Caco-2 (cell line): ENCODE measurements around the gene ZMAT5. TPM values are rescaled to one million over a fixed set of nuclear protein-coding genes. Genes with fewer than 3 reads are reported as not detected.

Experiments
- Bru-seq: library from RNA; stranded (reverse); fragments of 400-500 nt; gene quantifications from one replicate; lab custom pipeline; 2021; lab: Mats Ljungman, UMichigan
- BruChase-seq, 2 experiments: library from RNA; stranded (reverse); fragments of 400-500 nt; gene quantifications; one replicate each; lab custom pipeline; 2021; lab: Mats Ljungman, UMichigan
- BruUV-seq: library from RNA; stranded (reverse); fragments of 400-500 nt; replicated peaks from 2 replicates; lab custom pipeline; 2021; lab: Mats Ljungman, UMichigan
- CTCF ChIA-PET: fragments of 300-600 bp; sonication (Branson Sonifier 250); formaldehyde crosslinking; loops from one replicate; lab custom pipeline; 2022; ENCODE audit warnings: antibody characterized with exemption; lab: Charles Lee
- POLR2A ChIA-PET: fragments of 300-600 bp; sonication (Branson Sonifier 250); formaldehyde crosslinking; loops from one replicate; lab custom pipeline; 2022; ENCODE audit warnings: antibody characterized with exemption; lab: Charles Lee
- DNase-seq, 2 experiments: peaks; one replicate each; pipeline versions ENCODE4 v3.0.0 to v3.0.0-alpha.2; 2020 to 2022
- H3K27me3 ChIP-seq: replicated peaks from 2 replicates; pipeline ENCODE4 v1.6.0; 2011; ENCODE audit warnings: low read length; ENCODE audit not compliant: control insufficient read depth, insufficient read depth
- H3K36me3 ChIP-seq: 2 replicates; pipeline ENCODE4 v1.5.1; 2011; ENCODE audit warnings: low read length; ENCODE audit not compliant: control insufficient read depth, insufficient read depth
- H3K4me1 ChIP-seq: fragments of 250-450 bp; sonication (Bioruptor Pico); 2 replicates; pipeline ENCODE4 v1.5.1; 2020; ENCODE audit warnings: mild to moderate bottlenecking
- H3K4me3 ChIP-seq: 2 replicates; pipeline ENCODE4 v1.5.1; 2011; ENCODE audit warnings: low read depth, mild to moderate bottlenecking, control low read depth, low read length
- H3K9me3 ChIP-seq: fragments of 250-450 bp; sonication (Bioruptor Pico); 2 replicates; pipeline ENCODE4 v1.5.1; 2020; ENCODE audit warnings: mild to moderate bottlenecking, moderate library complexity
- H3K27ac Mint-ChIP-seq: one replicate; pipeline ENCODE4 v1.8.0; 2022; ENCODE audit warnings: mixed read lengths; ENCODE audit not compliant: unreplicated experiment
- H3K27me3 Mint-ChIP-seq: one replicate; pipeline ENCODE4 v1.8.0; 2022; ENCODE audit warnings: mixed read lengths; ENCODE audit not compliant: insufficient read depth, unreplicated experiment
- H3K36me3 Mint-ChIP-seq: one replicate; pipeline ENCODE4 v1.8.0; 2022; ENCODE audit warnings: mild to moderate bottlenecking, mixed read lengths; ENCODE audit not compliant: insufficient read depth, unreplicated experiment
- H3K4me1 Mint-ChIP-seq: one replicate; pipeline ENCODE4 v1.8.0; 2022; ENCODE audit warnings: low read depth, mixed read lengths; ENCODE audit not compliant: unreplicated experiment
- H3K4me3 Mint-ChIP-seq: one replicate; pipeline ENCODE4 v1.8.0; 2022; ENCODE audit warnings: mild to moderate bottlenecking, moderate library complexity, mixed read lengths; ENCODE audit not compliant: unreplicated experiment
- H3K9me3 Mint-ChIP-seq: one replicate; pipeline ENCODE4 v1.8.0; 2022; ENCODE audit warnings: mixed read lengths; ENCODE audit not compliant: unreplicated experiment
- CTCF ChIP-seq, 2 experiments: fragments of 200-600 bp in 1 of 2; IDR thresholded peaks; 1 replicate in 1 of 2; 2 replicates in 1 of 2; pipeline versions ENCODE4 v1.5.1 to v1.8.0; 2011 to 2022; ENCODE audit warnings: antibody characterized with exemption in 1 of 2, control low read depth in 1 of 2, inconsistent platforms in 1 of 2, low read depth in 1 of 2, low read length in 1 of 2, mild to moderate bottlenecking in 1 of 2, moderate library complexity in 1 of 2; ENCODE audit not compliant: insufficient read depth in 1 of 2, severe bottlenecking in 1 of 2, unreplicated experiment in 1 of 2
- intact Hi-C: fragments of 100-400 bp; cut with micrococcal nuclease; formaldehyde crosslinking; loops from one replicate; pipeline ENCODE4 v1.10.0; 2022; ENCODE audit not compliant: unreplicated experiment
- long read RNA-seq: library from polyadenylated mRNA; stranded (forward); transcript quantifications from one replicate; pipeline ENCODE4 v2.0.0, GENCODE V29; 2022
- total RNA-seq: library from RNA; stranded (reverse); gene quantifications from 2 replicates; pipeline ENCODE4 v1.2.3, GENCODE V29; 2022

The ZMAT5 gene
- total RNA-seq (13.0 and 19.7 TPM in 2 replicates), Bru-seq, nascent RNA (percentile 48 among the genes with signal in this experiment), BruChase-seq, experiment 1, labeled RNA remaining after a 2-hour chase (percentile 46 among the genes with signal in this experiment), BruChase-seq, experiment 2, labeled RNA remaining after a 6-hour chase (percentile 46 among the genes with signal in this experiment)
- long read RNA-seq, transcript ZMAT5-201 (6 exons, 899 nt), result major isoform, 7 of 30 reads
- long read RNA-seq, partial matches to known transcripts, result 5 of 30 reads
- long read RNA-seq, other reads (novel, unspliced or antisense), result 18 of 30 reads

- ChIA-PET CTCF (interaction anchor here (0.6 kb wide), 2 partner anchors 47 to 472 kb away, joined by 3 read pairs; no protein-coding TSS in a partner anchor), POLR2A (interaction anchor here (0.6 to 1.0 kb wide), 4 partner anchors 19 to 71 kb away, joined by 3 to 4 read pairs (median 4); partner anchors contain the start of gene ASCC2)
- no peak for TF ChIP-seq CTCF (IDR thresholded peaks at IDR 0.05; ENCODE audit: insufficient read depth in 1 of 2, low read depth in 1 of 2, low read length in 1 of 2, severe bottlenecking in 1 of 2, unreplicated experiment in 1 of 2)
- Mint-ChIP-seq H3K4me1 (peaks cover 19% of the 10 kb centered on the region), H3K9me3 (no peaks in the 10 kb centered on the region), H3K27ac (peak within 1 kb of the TSS; percentile 99), H3K36me3 (peaks cover 43% of the 10 kb centered on the region), H3K27me3 (no peaks in the 10 kb centered on the region), H3K4me3 (peak within 1 kb of the TSS; percentile 99)
- H3K36me3 ChIP-seq, result no peaks in the 10 kb centered on the region; the same call in 1 of the 2 replicates
- H3K27me3 ChIP-seq, result no peaks in the 10 kb centered on the region
- peak within 1 kb of the TSS; percentile 98 for H3K4me3 ChIP-seq
- H3K9me3 ChIP-seq, result no peaks in the 10 kb centered on the region
- BruUV-seq, result no TSS peak
- peaks cover 30% of the 10 kb centered on the region for H3K4me1 ChIP-seq
- intact Hi-C loops, result loop anchor here (5.0 to 10.0 kb wide), 3 partner anchors 36 to 318 kb away; partner anchors contain the start of gene HORMAD2
- peak; percentile 96 to 98 for DNase-seq
These were observed at the start of gene ZMAT5 for GRCh38 chr22:29766632-29767170. Gene ZMAT5 (minus strand): TSS chr22:29767007. CDS start chr22:29748544, 18,463 bp downstream.

- Histone ChIP-seq H3K36me3 (peaks cover 1% of the 10 kb centered on the region; the same call in 1 of the 2 replicates), H3K4me3 (no peak overlapping the region), H3K4me1 (peaks cover 1% of the 10 kb centered on the region), H3K27me3 (no peaks in the 10 kb centered on the region), H3K9me3 (no peaks in the 10 kb centered on the region)
- ChIA-PET POLR2A (no interaction called here), CTCF (interaction anchor here (1.3 kb wide), 1 partner anchor 189 kb away, joined by 3 read pairs; no protein-coding TSS in a partner anchor)
- no peaks in the 10 kb centered on the region for H3K9me3 Mint-ChIP-seq
- H3K36me3 Mint-ChIP-seq, result peaks cover 62% of the 10 kb centered on the region
- no peak overlapping the region for H3K4me3 Mint-ChIP-seq
- intact Hi-C loops, result no loop called here
- TF ChIP-seq CTCF (IDR thresholded peaks at IDR 0.05; ENCODE audit: insufficient read depth in 1 of 2, low read depth in 1 of 2, low read length in 1 of 2, severe bottlenecking in 1 of 2, unreplicated experiment in 1 of 2), result no peak
- no peak overlapping the region for H3K27ac Mint-ChIP-seq
- no peak for DNase-seq
- H3K4me1 Mint-ChIP-seq, result peaks cover 27% of the 10 kb centered on the region
- BruUV-seq, result no TSS peak
- no peaks in the 10 kb centered on the region for H3K27me3 Mint-ChIP-seq
These were observed 49.7 kb upstream of the ZMAT5 start for GRCh38 chr22:29816539-29816938.

- TF ChIP-seq CTCF (IDR thresholded peaks at IDR 0.05; ENCODE audit: insufficient read depth in 1 of 2, low read depth in 1 of 2, low read length in 1 of 2, severe bottlenecking in 1 of 2, unreplicated experiment in 1 of 2), result no peak
- Histone ChIP-seq H3K9me3 (no peaks in the 10 kb centered on the region), H3K4me3 (no peak overlapping the region), H3K36me3 (peaks cover 1% of the 10 kb centered on the region; the same call in 1 of the 2 replicates), H3K27me3 (no peaks in the 10 kb centered on the region), H3K4me1 (peaks cover 5% of the 10 kb centered on the region)
- no peaks in the 10 kb centered on the region for H3K9me3 Mint-ChIP-seq
- H3K4me3 Mint-ChIP-seq, result no peak overlapping the region
- H3K4me1 Mint-ChIP-seq, result peaks cover 31% of the 10 kb centered on the region
- DNase-seq, result no peak
- no TSS peak for BruUV-seq
- H3K36me3 Mint-ChIP-seq, result peaks cover 62% of the 10 kb centered on the region
- no peak overlapping the region for H3K27ac Mint-ChIP-seq
- ChIA-PET POLR2A (no interaction called here), CTCF (interaction anchor here (1.3 kb wide), 1 partner anchor 189 kb away, joined by 3 read pairs; no protein-coding TSS in a partner anchor)
- intact Hi-C loops, result no loop called here
- H3K27me3 Mint-ChIP-seq, result no peaks in the 10 kb centered on the region
These were observed 49.3 kb upstream of the ZMAT5 start for GRCh38 chr22:29816128-29816527.
